ENCODE measurements around the gene TPSD1.

DNA sequence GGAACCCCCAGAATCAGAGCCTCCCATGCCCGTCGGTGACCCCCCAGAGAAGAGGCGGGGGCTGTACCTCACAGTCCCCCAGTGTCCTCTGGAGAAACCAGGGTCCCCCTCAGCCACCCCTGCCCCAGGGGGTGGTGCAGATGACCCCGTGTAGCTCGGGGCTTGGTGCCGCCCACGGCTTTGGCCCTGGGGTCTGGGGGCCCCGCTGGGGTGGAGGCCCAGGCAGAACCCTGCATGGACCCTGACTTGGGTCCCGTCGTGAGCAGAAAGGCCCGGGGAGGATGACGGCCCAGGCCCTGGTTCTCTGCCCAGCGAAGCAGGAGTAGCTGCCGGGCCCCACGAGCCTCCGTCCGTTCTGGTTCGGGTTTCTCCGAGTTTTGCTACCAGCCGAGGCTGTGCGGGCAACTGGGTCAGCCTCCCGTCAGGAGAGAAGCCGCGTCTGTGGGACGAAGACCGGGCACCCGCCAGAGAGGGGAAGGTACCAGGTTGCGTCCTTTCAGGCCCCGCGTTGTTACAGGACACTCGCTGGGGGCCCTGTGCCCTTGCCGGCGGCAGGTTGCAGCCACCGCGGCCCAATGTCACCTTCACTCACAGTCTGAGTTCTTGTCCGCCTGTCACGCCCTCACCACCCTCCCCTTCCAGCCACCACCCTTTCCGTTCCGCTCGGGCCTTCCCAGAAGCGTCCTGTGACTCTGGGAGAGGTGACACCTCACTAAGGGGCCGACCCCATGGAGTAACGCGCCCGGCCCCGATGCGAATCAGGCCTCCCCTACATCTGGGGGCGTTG, 34.8 kb upstream of the TPSD1 start:
- TF ChIP-seq EZH2phosphoT487 (IDR thresholded peaks at IDR 0.05; ENCODE audit: insufficient read depth, low read depth), result no peak
- no peak for TF ChIP-seq EZH2 (IDR thresholded peaks at IDR 0.05; ENCODE audit: insufficient read depth, poor library complexity, severe bottlenecking)
